ENCODE data around the gene SMURF1. TPM values are rescaled to one million over a fixed set of nuclear protein-coding genes. Genes with fewer than 3 reads are reported as not detected.

The SMURF1 gene
- total and polyA plus RNA-seq, 4 donors: 2.9 to 16.8 (median 5.9) TPM

- Histone ChIP-seq H3K36me3 (ENCODE audit: control insufficient read depth in 4 of 4, insufficient read depth in 3 of 4, low read depth in 1 of 4, low read length in 3 of 4) (peaks cover 19 to 80% (median 37%) of the 10 kb centered on the region in 4 donors), H3K4me3 (ENCODE audit: low read depth in 1 of 3, low read length in 3 of 3) (no peak overlapping the region), H3K4me1 (ENCODE audit: control insufficient read depth in 4 of 4, insufficient read depth in 4 of 4, low read length in 3 of 4) (no peaks in the 10 kb centered on the region), H3K27ac (ENCODE audit: low read depth in 1 of 2, low read length in 2 of 2) (no peak overlapping the region), H3K9me3 (ENCODE audit: control insufficient read depth in 4 of 4, low read length in 3 of 4) (no peaks in the 10 kb centered on the region), H3K9ac (ENCODE audit: low read depth in 1 of 2, low read length in 2 of 2) (no peak overlapping the region), H3K27me3 (ENCODE audit: control insufficient read depth in 4 of 4, insufficient read depth in 4 of 4, low read length in 3 of 4) (no peaks in the 10 kb centered on the region)
- TF ChIP-seq YY1 (IDR thresholded peaks at IDR 0.05) (no peak), FOXA1 (IDR thresholded peaks at IDR 0.05) (no peak), TAF1 (conservative IDR thresholded peaks at IDR 0.05) (no peak), RAD21 (IDR thresholded peaks at IDR 0.05) (no peak), RXRA (IDR thresholded peaks at IDR 0.05) (no peak), CTCF (IDR thresholded peaks at IDR 0.05; ENCODE audit: low read depth, low read length, missing input control) (no peak), MAX (IDR thresholded peaks at IDR 0.05) (no peak), EGR1 (IDR thresholded peaks at IDR 0.05; ENCODE audit: low read depth in 2 of 2) (no peak), GABPA (IDR thresholded peaks at IDR 0.05 in 1 of 2, conservative IDR thresholded peaks at IDR 0.05 in 1 of 2) (no peak), FOXA2 (IDR thresholded peaks at IDR 0.05) (no peak), JUND (IDR thresholded peaks at IDR 0.05) (no peak), SP1 (IDR thresholded peaks at IDR 0.05) (no peak), HNF4G (IDR thresholded peaks at IDR 0.05) (no peak), NR2F2 (IDR thresholded peaks at IDR 0.05) (no peak)
- TF ChIP-seq, protein P1, sequence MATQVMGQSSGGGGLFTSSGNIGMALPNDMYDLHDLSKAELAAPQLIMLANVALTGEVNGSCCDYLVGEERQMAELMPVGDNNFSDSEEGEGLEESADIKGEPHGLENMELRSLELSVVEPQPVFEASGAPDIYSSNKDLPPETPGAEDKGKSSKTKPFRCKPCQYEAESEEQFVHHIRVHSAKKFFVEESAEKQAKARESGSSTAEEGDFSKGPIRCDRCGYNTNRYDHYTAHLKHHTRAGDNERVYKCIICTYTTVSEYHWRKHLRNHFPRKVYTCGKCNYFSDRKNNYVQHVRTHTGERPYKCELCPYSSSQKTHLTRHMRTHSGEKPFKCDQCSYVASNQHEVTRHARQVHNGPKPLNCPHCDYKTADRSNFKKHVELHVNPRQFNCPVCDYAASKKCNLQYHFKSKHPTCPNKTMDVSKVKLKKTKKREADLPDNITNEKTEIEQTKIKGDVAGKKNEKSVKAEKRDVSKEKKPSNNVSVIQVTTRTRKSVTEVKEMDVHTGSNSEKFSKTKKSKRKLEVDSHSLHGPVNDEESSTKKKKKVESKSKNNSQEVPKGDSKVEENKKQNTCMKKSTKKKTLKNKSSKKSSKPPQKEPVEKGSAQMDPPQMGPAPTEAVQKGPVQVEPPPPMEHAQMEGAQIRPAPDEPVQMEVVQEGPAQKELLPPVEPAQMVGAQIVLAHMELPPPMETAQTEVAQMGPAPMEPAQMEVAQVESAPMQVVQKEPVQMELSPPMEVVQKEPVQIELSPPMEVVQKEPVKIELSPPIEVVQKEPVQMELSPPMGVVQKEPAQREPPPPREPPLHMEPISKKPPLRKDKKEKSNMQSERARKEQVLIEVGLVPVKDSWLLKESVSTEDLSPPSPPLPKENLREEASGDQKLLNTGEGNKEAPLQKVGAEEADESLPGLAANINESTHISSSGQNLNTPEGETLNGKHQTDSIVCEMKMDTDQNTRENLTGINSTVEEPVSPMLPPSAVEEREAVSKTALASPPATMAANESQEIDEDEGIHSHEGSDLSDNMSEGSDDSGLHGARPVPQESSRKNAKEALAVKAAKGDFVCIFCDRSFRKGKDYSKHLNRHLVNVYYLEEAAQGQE (IDR thresholded peaks at IDR 0.05): no peak
- TF ChIP-seq, protein P2, sequence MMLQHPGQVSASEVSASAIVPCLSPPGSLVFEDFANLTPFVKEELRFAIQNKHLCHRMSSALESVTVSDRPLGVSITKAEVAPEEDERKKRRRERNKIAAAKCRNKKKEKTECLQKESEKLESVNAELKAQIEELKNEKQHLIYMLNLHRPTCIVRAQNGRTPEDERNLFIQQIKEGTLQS (IDR thresholded peaks at IDR 0.05): no peak
- DNase-seq (ENCODE audit: low spot score): no peak
- WGBS: 96% methylated on average over 26 of the region's 26 CpGs
Measured at GRCh38 chr7:99004781-99005500, 139.0 kb downstream of the SMURF1 start.

DNA sequence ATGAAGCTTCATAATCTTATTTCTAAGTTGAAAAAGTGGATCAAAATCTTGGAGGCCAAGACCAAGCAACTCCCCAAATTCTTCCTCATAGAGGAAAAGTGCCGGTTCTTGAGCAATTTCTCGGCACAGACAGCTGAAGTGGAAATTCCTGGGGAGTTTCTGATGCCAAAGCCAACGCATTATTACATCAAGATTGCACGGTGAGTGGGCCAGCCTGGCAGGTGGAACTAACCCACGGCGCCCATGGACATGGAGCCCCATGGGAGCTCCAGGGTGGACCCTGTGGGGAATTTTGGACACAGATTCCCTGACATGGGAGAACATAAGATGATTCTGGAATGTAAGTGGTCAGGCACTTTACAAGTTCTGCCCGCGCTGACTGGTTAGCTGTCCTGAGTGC, 139.7 kb downstream of the SMURF1 start:
- WGBS: 96% methylated on average over 8 of the region's 8 CpGs
- H3K4me1 ChIP-seq (ENCODE audit: control insufficient read depth in 4 of 4, insufficient read depth in 4 of 4, low read length in 3 of 4): no peaks in the 10 kb centered on the region
- H3K27me3 ChIP-seq (ENCODE audit: control insufficient read depth in 4 of 4, insufficient read depth in 4 of 4, low read length in 3 of 4): no peaks in the 10 kb centered on the region
- no peak overlapping the region for H3K4me3 ChIP-seq (ENCODE audit: low read depth in 1 of 3, low read length in 3 of 3)
- TF ChIP-seq JUND (IDR thresholded peaks at IDR 0.05) (no peak), EGR1 (IDR thresholded peaks at IDR 0.05; ENCODE audit: low read depth in 2 of 2) (no peak), HNF4G (IDR thresholded peaks at IDR 0.05) (no peak), NR2F2 (IDR thresholded peaks at IDR 0.05) (no peak)
- TF ChIP-seq, protein P1 (IDR thresholded peaks at IDR 0.05): no peak
- TF ChIP-seq, protein P2 (IDR thresholded peaks at IDR 0.05): no peak
- H3K9me3 ChIP-seq (ENCODE audit: control insufficient read depth in 4 of 4, low read length in 3 of 4): no peaks in the 10 kb centered on the region
- H3K27ac ChIP-seq (ENCODE audit: low read depth in 1 of 2, low read length in 2 of 2): no peak overlapping the region
- no peak overlapping the region for H3K9ac ChIP-seq (ENCODE audit: low read depth in 1 of 2, low read length in 2 of 2)
- DNase-seq (ENCODE audit: low spot score): no peak
- H3K36me3 ChIP-seq (ENCODE audit: control insufficient read depth in 4 of 4, insufficient read depth in 3 of 4, low read depth in 1 of 4, low read length in 3 of 4): peaks cover 18 to 81% (median 38%) of the 10 kb centered on the region in 4 donors
